H1 (cell line): Measurements from ENCODE around the gene CAPS2. TPM values are rescaled to one million over a fixed set of nuclear protein-coding genes. Genes with fewer than 3 reads are reported as not detected.

Experiments
- CTCF ChIA-PET: fragments of 300-600 bp; sonication (Branson Sonifier 250); formaldehyde crosslinking; loops from one replicate; lab custom pipeline; 2021; ENCODE audit not compliant: partially characterized antibody; lab: Charles Lee
- POLR2A ChIA-PET: fragments of 300-600 bp; sonication (Branson Sonifier 250); formaldehyde crosslinking; loops from one replicate; lab custom pipeline; 2021; ENCODE audit warnings: inconsistent platforms; ENCODE audit not compliant: partially characterized antibody; lab: Charles Lee
- DNase-seq, 2 experiments: peaks; one replicate each; pipeline versions ENCODE4 v3.0.0 to v3.0.0-alpha.2; 2010 to 2022; ENCODE audit warnings: low spot score in 2 of 2, low read depth in 1 of 2, mixed read lengths in 1 of 2
- FAIRE-seq: peaks from 2 replicates; lab custom pipeline; 2011; peaks lifted over from hg19 to GRCh38; lab: Jason Lieb, UNC
- H2AFZ ChIP-seq: 2 replicates; pipeline ENCODE4 v1.8.1; 2012; ENCODE audit warnings: low read length, inconsistent platforms
- H2AK5ac ChIP-seq: 2 replicates; pipeline ENCODE4 v1.6.1; 2013; ENCODE audit warnings: low read depth, low read length
- H2BK120ac ChIP-seq: replicated peaks from 2 replicates; pipeline ENCODE3; 2013; ENCODE audit warnings: low read depth, low read length, inconsistent platforms
- H2BK12ac ChIP-seq: 2 replicates; pipeline ENCODE4 v1.6.1; 2013; ENCODE audit warnings: low read depth, low read length
- H2BK15ac ChIP-seq: 2 replicates; pipeline ENCODE4 v1.6.1; 2013; ENCODE audit warnings: low read length
- H2BK20ac ChIP-seq: 2 replicates; pipeline ENCODE4 v1.6.1; 2013; ENCODE audit warnings: low read length
- H2BK5ac ChIP-seq: 2 replicates; pipeline ENCODE4 v1.6.1; 2013; ENCODE audit warnings: low read depth, low read length
- H3K14ac ChIP-seq: 2 replicates; pipeline ENCODE4 v1.6.1; 2013; ENCODE audit warnings: inconsistent platforms; ENCODE audit not compliant: insufficient read length
- H3K18ac ChIP-seq: 2 replicates; pipeline ENCODE4 v1.6.1; 2013; ENCODE audit warnings: low read length; ENCODE audit errors: extremely low read depth
- H3K23ac ChIP-seq: 2 replicates; pipeline ENCODE4 v1.6.1; 2013; ENCODE audit warnings: inconsistent platforms; ENCODE audit not compliant: insufficient read length
- H3K23me2 ChIP-seq: 2 replicates; pipeline ENCODE4 v1.6.1; 2013; ENCODE audit warnings: low read depth, low read length
- H3K27ac ChIP-seq: 2 replicates; pipeline ENCODE4 v1.6.1; 2011; ENCODE audit warnings: low read depth, low read length, inconsistent platforms
- H3K27me3 ChIP-seq, 4 experiments: replicated peaks in 1 of 4; 1 replicate in 1 of 4; 2 replicates in 3 of 4; pipeline versions ENCODE4 v1.6.1 to v1.8.1; 2011 to 2013; ENCODE audit warnings: low read length in 3 of 4, mild to moderate bottlenecking in 3 of 4, inconsistent platforms in 2 of 4, mixed read lengths in 2 of 4, moderate library complexity in 1 of 4; ENCODE audit not compliant: control insufficient read depth in 3 of 4, insufficient read depth in 3 of 4; ENCODE audit errors: extremely low read depth in 1 of 4
- H3K36me3 ChIP-seq, 4 experiments: 2 replicates each; pipeline versions ENCODE4 v1.6.1 to v1.8.1; 2011 to 2013; ENCODE audit warnings: mild to moderate bottlenecking in 4 of 4, low read length in 3 of 4, moderate library complexity in 2 of 4, control low read depth in 1 of 4, inconsistent platforms in 1 of 4; ENCODE audit not compliant: insufficient read depth in 4 of 4, control insufficient read depth in 2 of 4
- H3K4ac ChIP-seq: replicated peaks from 2 replicates; pipeline ENCODE3; 2013; ENCODE audit warnings: low read length, low read depth, mixed read lengths, inconsistent platforms; ENCODE audit not compliant: insufficient read length
- H3K4me1 ChIP-seq, 4 experiments: replicated peaks in 1 of 4; 1 replicate in 1 of 4; 2 replicates in 3 of 4; pipeline versions ENCODE4 v1.6.1 to v1.8.1; 2011 to 2013; ENCODE audit warnings: low read length in 3 of 4, inconsistent platforms in 2 of 4, mixed read lengths in 1 of 4; ENCODE audit not compliant: insufficient read depth in 4 of 4, control insufficient read depth in 3 of 4
- H3K4me2 ChIP-seq, 2 experiments: 2 replicates each; pipeline versions ENCODE4 v1.6.1 to v1.8.1; 2011 to 2013; ENCODE audit warnings: low read depth in 2 of 2, low read length in 2 of 2, control low read depth in 1 of 2, inconsistent platforms in 1 of 2, mild to moderate bottlenecking in 1 of 2; ENCODE audit not compliant: insufficient read depth in 1 of 2
- H3K4me3 ChIP-seq, 4 experiments: fragments of 200-600, 300-600 bp in 1 of 4; sonication (generic), shearing (Covaris generic), sonication (Bioruptor Twin) in 1 of 4; 2 replicates each; pipeline versions ENCODE4 v1.5.1 to v1.8.1; 2011 to 2016; ENCODE audit warnings: low read length in 4 of 4, low read depth in 3 of 4, control low read depth in 2 of 4, inconsistent platforms in 2 of 4, mild to moderate bottlenecking in 2 of 4, mixed read lengths in 1 of 4, moderate library complexity in 1 of 4; ENCODE audit not compliant: insufficient read depth in 2 of 4; ENCODE audit errors: extremely low read depth in 1 of 4
- H3K56ac ChIP-seq: replicated peaks from 2 replicates; pipeline ENCODE3; 2013; ENCODE audit warnings: low read depth, mild to moderate bottlenecking, mixed read lengths, low read length, inconsistent platforms; ENCODE audit not compliant: insufficient read length
- H3K79me1 ChIP-seq: 2 replicates; pipeline ENCODE4 v1.6.1; 2013; ENCODE audit warnings: low read depth, low read length, control low read depth
- H3K79me2 ChIP-seq, 2 experiments: 2 replicates each; pipeline versions ENCODE4 v1.6.1 to v1.8.1; 2012 to 2013; ENCODE audit warnings: low read length in 2 of 2, mild to moderate bottlenecking in 2 of 2, inconsistent platforms in 1 of 2; ENCODE audit not compliant: insufficient read depth in 2 of 2, control insufficient read depth in 1 of 2
- H3K9ac ChIP-seq, 4 experiments: replicated peaks in 1 of 4; 1 replicate in 1 of 4; 2 replicates in 3 of 4; pipeline versions ENCODE4 v1.6.1 to v1.8.1; 2011 to 2013; ENCODE audit warnings: low read depth in 3 of 4, low read length in 3 of 4, control low read depth in 2 of 4, mild to moderate bottlenecking in 2 of 4, moderate library complexity in 2 of 4, inconsistent platforms in 1 of 4; ENCODE audit errors: extremely low read depth in 1 of 4
- H3K9me3 ChIP-seq, 2 experiments: 2 replicates each; pipeline versions ENCODE4 v1.6.1 to v1.8.1; 2012 to 2013; ENCODE audit warnings: mild to moderate bottlenecking in 2 of 2, moderate library complexity in 2 of 2, control low read depth in 1 of 2, inconsistent platforms in 1 of 2, low read depth in 1 of 2, low read length in 1 of 2, mixed read lengths in 1 of 2; ENCODE audit not compliant: insufficient read depth in 2 of 2
- H4K20me1 ChIP-seq, 2 experiments: replicated peaks in 1 of 2; 2 replicates each; pipeline versions ENCODE3 to v1.8.1; 2011 to 2013; ENCODE audit warnings: inconsistent platforms in 2 of 2, low read length in 2 of 2, mild to moderate bottlenecking in 1 of 2; ENCODE audit not compliant: insufficient read depth in 2 of 2, control insufficient read depth in 1 of 2
- H4K5ac ChIP-seq: 2 replicates; pipeline ENCODE4 v1.6.1; 2013; ENCODE audit warnings: low read length, low read depth, mixed read lengths, inconsistent platforms; ENCODE audit not compliant: insufficient read length
- H4K8ac ChIP-seq: 2 replicates; pipeline ENCODE4 v1.8.0; 2013; ENCODE audit warnings: mild to moderate bottlenecking, moderate library complexity, low read length, inconsistent platforms; ENCODE audit not compliant: insufficient read depth; ENCODE audit errors: extremely low read depth
- H4K91ac ChIP-seq: replicated peaks from 2 replicates; pipeline ENCODE3; 2013; ENCODE audit warnings: low read length, mixed read lengths, inconsistent platforms; ENCODE audit not compliant: insufficient read length
- CEBPB ChIP-seq: IDR thresholded peaks from 2 replicates; pipeline ENCODE4 v1.6.1; 2012; ENCODE audit warnings: low read depth, low read length
- CHD2 ChIP-seq: IDR thresholded peaks from 2 replicates; pipeline ENCODE4 v1.6.1; 2012; ENCODE audit warnings: low read length, improper control_type of control experiment
- CREB1 ChIP-seq: IDR thresholded peaks from 2 replicates; pipeline ENCODE4 v1.6.1; 2012; ENCODE audit warnings: inconsistent platforms
- HDAC2 ChIP-seq, 2 experiments: fragments of 300-600 bp in 1 of 2; sonication (generic) in 1 of 2; IDR thresholded peaks; 2 replicates each; pipeline ENCODE4 v1.6.1; 2011 to 2012; ENCODE audit warnings: low read depth in 2 of 2, low read length in 2 of 2, mild to moderate bottlenecking in 2 of 2, moderate library complexity in 2 of 2, borderline replicate concordance in 1 of 2, inconsistent platforms in 1 of 2
- JUN ChIP-seq: IDR thresholded peaks from 2 replicates; pipeline ENCODE4 v1.6.1; 2011; ENCODE audit warnings: low read depth, mild to moderate bottlenecking, improper control_type of control experiment, low read length
- KDM4A ChIP-seq: IDR thresholded peaks from one replicate; pipeline ENCODE4 v1.7.1; 2012; ENCODE audit warnings: low read depth, mild to moderate bottlenecking, moderate library complexity, low read length, inconsistent platforms; ENCODE audit not compliant: severe bottlenecking
- POLR2AphosphoS5 ChIP-seq: IDR thresholded peaks from 2 replicates; pipeline ENCODE4 v1.6.1; 2011; ENCODE audit warnings: low read depth, low read length
- SIX5 ChIP-seq: IDR thresholded peaks from 2 replicates; pipeline ENCODE4 v1.6.1; 2011; ENCODE audit warnings: mild to moderate bottlenecking, low read depth, low read length
- SP2 ChIP-seq: IDR thresholded peaks from 2 replicates; pipeline ENCODE4 v1.6.1; 2012; ENCODE audit warnings: mild to moderate bottlenecking, low read length, inconsistent platforms
- TAF1 ChIP-seq: IDR thresholded peaks from 2 replicates; pipeline ENCODE4 v1.6.1; 2011; ENCODE audit warnings: mild to moderate bottlenecking, low read depth, low read length
- TAF7 ChIP-seq: optimal IDR thresholded peaks from 2 replicates; pipeline ENCODE3; 2011; ENCODE audit warnings: low read depth, mild to moderate bottlenecking, inconsistent platforms, low read length, moderate library complexity, borderline replicate concordance
- TBP ChIP-seq: IDR thresholded peaks from 2 replicates; pipeline ENCODE4 v1.6.1; 2011; ENCODE audit warnings: low read depth, low read length, improper control_type of control experiment
- USF2 ChIP-seq: IDR thresholded peaks from 2 replicates; pipeline ENCODE4 v1.6.1; 2011; ENCODE audit warnings: low read length, improper control_type of control experiment
- ZNF274 ChIP-seq: IDR thresholded peaks from 2 replicates; pipeline ENCODE4 v1.7.0; 2012; ENCODE audit warnings: low read length, borderline replicate concordance; ENCODE audit errors: extremely low read depth
- polyA plus RNA-seq, 7 experiments: library from polyadenylated mRNA; depleted of rRNA in 3 of 7; stranded (reverse) in 5 of 7; unstranded in 2 of 7; fragments of >200 nt in 5 of 7; fragments of 200-250 nt in 2 of 7; gene quantifications; 1 replicate in 5 of 7; 2 replicates in 1 of 7; 4 replicates in 1 of 7; pipeline versions ENCODE4 v1.2.1 to v1.2.3, GENCODE V29; 2011 to 2013; ENCODE audit warnings: missing spikeins in 2 of 7, mixed read lengths in 2 of 7
- total RNA-seq: library from RNA; stranded (reverse); fragmentation: NEBNext Ultra II Directional; extraction: Animal tissue kit (Norgen Biotek cat#: 25700); gene quantifications from 2 replicates; pipeline ENCODE4 v1.2.1, GENCODE V29; 2021

Gene CAPS2
- total and polyA plus RNA-seq, 2 of the 8 experiments (the other 6 are each of a cell fraction or from before 2014, with no cell fraction given), result 2.3 to 3.8 TPM

GRCh38 chr12:75302781-75303180 lies 27.3 kb downstream of the CAPS2 start:
- Histone ChIP-seq H4K5ac (no peak overlapping the region), H3K9ac (peak overlapping the region in 1 of 4 experiments; percentile 34; a peak in 1 of 7 replicates), H3K27me3 (no peaks in the 10 kb centered on the region), H3K18ac (no peak overlapping the region), H3K79me1 (no peaks in the 10 kb centered on the region), H3K9me3 (no peaks in the 10 kb centered on the region), H2BK12ac (no peak overlapping the region), H2AK5ac (no peak overlapping the region), H3K56ac (no peak overlapping the region), H3K27ac (no peak overlapping the region), H3K4me3 (no peak overlapping the region), H3K14ac (no peak overlapping the region), H3K4ac (no peak overlapping the region), H3K79me2 (no peaks in the 10 kb centered on the region), H3K36me3 (no peaks in the 10 kb centered on the region), H4K20me1 (no peaks in the 10 kb centered on the region), H3K23ac (no peak overlapping the region), H2BK120ac (no peak overlapping the region), H3K23me2 (no peaks in the 10 kb centered on the region), H2BK5ac (no peak overlapping the region), H3K4me2 (no peak overlapping the region), H2AFZ (no peak overlapping the region), H2BK20ac (no peak overlapping the region), H3K4me1 (no peaks in the 10 kb centered on the region; a peak in 1 of 7 replicates), H4K8ac (no peak overlapping the region), H4K91ac (no peak overlapping the region), H2BK15ac (no peak overlapping the region)
- CTCF ChIA-PET, result interaction anchor here (1.2 to 1.7 kb wide), 4 partner anchors 9 to 500 kb away, joined by 3 to 7 read pairs (median 4); no protein-coding TSS in a partner anchor
- POLR2A ChIA-PET, result no interaction called here
- DNase-seq (no peak), FAIRE-seq (no peak)
- no peak for TF ChIP-seq TAF1
- no peak for TF ChIP-seq CHD2
- no peak for TF ChIP-seq SIX5
- no peak for TF ChIP-seq POLR2AphosphoS5
- TF ChIP-seq TBP, result no peak
- TF ChIP-seq CEBPB, result no peak
- TF ChIP-seq HDAC2 (IDR thresholded peaks at IDR 0.05; ENCODE audit: borderline replicate concordance in 1 of 2, low read depth in 2 of 2, low read length in 2 of 2), result no peak
- no peak for TF ChIP-seq SP2
- no peak for TF ChIP-seq JUN
- no peak for TF ChIP-seq USF2
- TF ChIP-seq TAF7, result no peak
- TF ChIP-seq KDM4A, result no peak
- no peak for TF ChIP-seq ZNF274
- no peak for TF ChIP-seq CREB1
